Activated gamma-delta T cell treated with Interleukin-2 at 50 U/mL for 16 hours (primary cell): ENCODE data around the gene MTLN.
"Not testable (repeated sequence)": the region's sequence is repeated elsewhere in the genome, so short reads cannot be mapped to it uniquely, and the experiment has no call there.

ENCODE experiments used
- DNase-seq: peaks from one replicate; pipeline ENCODE4 v3.0.0-alpha.2; 2020

MTLN gene

GRCh38 chr2:110198016-110198415 is 14.3 kb downstream of the MTLN start:
- DNase-seq = no peak

GRCh38 chr2:110197452-110197851 is 14.9 kb downstream of the MTLN start:
- DNase-seq = no peak

- not testable (repeated sequence) for DNase-seq
Observed at GRCh38 chr2:110190169-110190568, 22.2 kb downstream of the MTLN start.

GRCh38 chr2:110182449-110182848 is 29.9 kb downstream of the MTLN start:
- DNase-seq = no peak

DNA sequence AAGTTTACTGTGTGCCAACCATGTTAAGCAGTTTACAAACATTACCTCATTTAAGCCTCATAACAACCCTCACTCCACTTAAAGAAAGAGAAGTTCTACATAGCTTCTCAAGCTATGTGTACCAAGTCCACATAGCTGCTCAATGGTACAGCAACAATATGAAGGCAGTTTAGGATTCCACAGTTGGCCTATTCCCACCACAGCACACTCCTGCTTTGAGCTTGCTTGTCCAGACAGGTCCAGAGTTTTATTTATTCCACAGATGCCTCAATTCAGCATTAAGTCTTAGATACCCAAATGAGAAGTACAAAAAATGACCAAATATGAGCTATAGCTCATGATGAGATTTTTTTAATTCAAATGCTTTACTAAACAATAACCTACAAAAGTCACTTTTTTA is 32.3 kb downstream of the MTLN start:
- no peak for DNase-seq

- DNase-seq = no peak
Observed at GRCh38 chr2:110173523-110173922, 38.8 kb downstream of the MTLN start.

DNA sequence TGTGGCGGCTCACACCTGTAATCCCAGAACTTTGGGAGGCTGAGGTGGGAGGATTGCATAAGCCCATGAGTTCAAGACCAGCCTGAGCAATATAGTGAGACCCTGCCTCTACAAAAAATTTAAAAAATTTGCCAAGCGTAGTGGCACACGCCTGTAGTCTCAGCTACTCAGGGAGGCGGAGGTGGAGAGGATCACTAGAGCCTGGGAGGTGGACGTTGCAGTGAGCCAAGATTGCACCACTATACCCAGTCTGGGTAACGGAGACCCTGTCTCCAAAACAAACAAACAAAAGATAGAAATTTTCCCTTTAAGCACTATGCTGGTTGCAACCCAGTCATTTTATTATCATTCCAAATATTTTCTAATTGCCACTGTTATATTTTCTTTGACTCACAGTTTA is 39.8 kb downstream of the MTLN start:
- no peak for DNase-seq

DNA sequence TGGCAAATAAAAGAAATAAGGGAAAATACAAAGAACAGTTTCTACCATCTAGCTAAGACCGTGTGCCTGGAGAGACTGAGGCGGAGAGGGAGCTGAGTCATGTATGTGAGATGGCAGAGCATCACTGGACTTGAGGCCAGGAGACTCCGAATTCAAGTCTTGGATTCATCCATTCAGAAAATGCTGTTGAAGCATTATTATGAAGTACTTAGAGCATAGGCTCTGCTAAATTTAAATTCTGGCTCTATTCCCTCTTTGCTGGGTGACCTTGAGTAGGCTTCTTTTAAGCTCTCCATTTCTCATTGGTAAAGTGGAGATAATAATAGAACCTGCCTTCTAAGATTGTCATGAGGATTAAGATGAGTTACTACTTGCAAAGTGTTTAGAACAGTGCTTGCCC is 42.2 kb downstream of the MTLN start:
- DNase-seq = no peak

GRCh38 chr2:110167326-110168000 is 44.9 kb downstream of the MTLN start:
- no peak for DNase-seq

- DNase-seq = no peak
Observed at GRCh38 chr2:110166266-110166665, 46.1 kb downstream of the MTLN start.
